Sigmoid colon (tissue), 4 donors: ENCODE data around the gene KIF12.

Experiments used
- CTCF ChIP-seq, 4 experiments: fragments of 450-650 bp in 3 of 4; fragments of 200-600 bp in 1 of 4; IDR thresholded peaks; one replicate each; pipeline ENCODE4 v1.5.1; 2016 to 2019; ENCODE audit warnings: antibody characterized with exemption in 4 of 4, mild to moderate bottlenecking in 3 of 4, moderate library complexity in 2 of 4
- EP300 ChIP-seq, 4 donors: sonication (generic); formaldehyde crosslinking; IDR thresholded peaks; one replicate each; pipeline ENCODE4 v1.6.1; 2017; ENCODE audit warnings: antibody characterized with exemption in 4 of 4
- POLR2A ChIP-seq, 2 donors: fragments of 450-650 bp; IDR thresholded peaks; one replicate each; pipeline ENCODE4 v1.6.1; 2016; ENCODE audit warnings: antibody characterized with exemption in 2 of 2, mild to moderate bottlenecking in 2 of 2, moderate library complexity in 2 of 2
- POLR2AphosphoS5 ChIP-seq, 4 donors: sonication (generic); formaldehyde crosslinking; IDR thresholded peaks; one replicate each; pipeline ENCODE4 v1.6.1; 2017; ENCODE audit warnings: antibody characterized with exemption in 4 of 4

- TF ChIP-seq POLR2A (IDR thresholded peaks at IDR 0.05) (no peak), CTCF (IDR thresholded peaks at IDR 0.05) (no peak), POLR2AphosphoS5 (IDR thresholded peaks at IDR 0.05) (no peak), EP300 (IDR thresholded peaks at IDR 0.05) (no peak)
These were observed 678 bp upstream of the KIF12 start for GRCh38 chr9:114099669-114100270.
